Measurements from ENCODE around the gene MRPL39.

Gene MRPL39

DNA sequence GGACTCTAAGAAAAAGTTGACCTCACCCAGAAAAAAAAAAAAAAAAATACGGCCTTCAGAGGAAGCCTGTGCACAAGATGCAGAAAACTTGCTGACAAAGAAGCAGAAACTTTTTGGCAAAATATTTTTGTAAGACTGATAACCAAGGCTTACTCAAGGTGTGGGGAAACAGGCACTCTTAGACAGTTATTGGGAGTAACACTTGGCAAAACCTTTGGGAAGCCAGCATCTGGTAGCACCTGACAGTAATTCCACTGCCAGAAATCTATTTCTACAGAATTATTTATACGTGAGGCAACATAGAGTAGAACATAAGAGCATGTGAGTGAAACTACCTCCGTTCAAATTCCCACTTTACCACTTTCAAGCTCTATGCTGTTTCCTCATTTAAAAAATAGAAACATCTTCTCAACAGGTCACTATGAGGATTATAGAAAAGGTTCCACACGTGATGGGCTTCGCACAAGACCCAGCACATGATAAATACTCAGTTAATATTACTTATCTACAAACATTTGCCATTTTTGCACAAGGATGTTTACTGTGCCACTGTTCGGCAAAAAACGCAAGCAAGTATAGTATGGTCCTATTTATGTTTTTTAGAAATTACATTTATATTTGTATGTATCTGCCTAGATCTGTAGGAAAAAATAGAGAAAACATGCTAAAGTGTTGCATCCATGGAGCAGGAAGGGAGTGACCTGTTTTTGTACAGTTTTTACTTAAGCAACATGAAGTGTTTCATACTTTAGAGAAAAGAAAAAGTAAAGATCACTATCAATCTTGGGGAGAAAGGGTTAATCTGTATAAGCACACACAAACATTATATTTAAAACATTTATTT lies 22.2 kb downstream of the MRPL39 start:
- TF ChIP-seq, protein P1, sequence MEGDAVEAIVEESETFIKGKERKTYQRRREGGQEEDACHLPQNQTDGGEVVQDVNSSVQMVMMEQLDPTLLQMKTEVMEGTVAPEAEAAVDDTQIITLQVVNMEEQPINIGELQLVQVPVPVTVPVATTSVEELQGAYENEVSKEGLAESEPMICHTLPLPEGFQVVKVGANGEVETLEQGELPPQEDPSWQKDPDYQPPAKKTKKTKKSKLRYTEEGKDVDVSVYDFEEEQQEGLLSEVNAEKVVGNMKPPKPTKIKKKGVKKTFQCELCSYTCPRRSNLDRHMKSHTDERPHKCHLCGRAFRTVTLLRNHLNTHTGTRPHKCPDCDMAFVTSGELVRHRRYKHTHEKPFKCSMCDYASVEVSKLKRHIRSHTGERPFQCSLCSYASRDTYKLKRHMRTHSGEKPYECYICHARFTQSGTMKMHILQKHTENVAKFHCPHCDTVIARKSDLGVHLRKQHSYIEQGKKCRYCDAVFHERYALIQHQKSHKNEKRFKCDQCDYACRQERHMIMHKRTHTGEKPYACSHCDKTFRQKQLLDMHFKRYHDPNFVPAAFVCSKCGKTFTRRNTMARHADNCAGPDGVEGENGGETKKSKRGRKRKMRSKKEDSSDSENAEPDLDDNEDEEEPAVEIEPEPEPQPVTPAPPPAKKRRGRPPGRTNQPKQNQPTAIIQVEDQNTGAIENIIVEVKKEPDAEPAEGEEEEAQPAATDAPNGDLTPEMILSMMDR (IDR thresholded peaks at IDR 0.05; ENCODE audit: low read depth, low read length, missing control alignments), result no peak
- DNase-seq (ENCODE audit: extremely low read depth, low read depth), result no peak
- no peak overlapping the region for H3K4me3 ChIP-seq (replicated peaks; ENCODE audit: low read depth, low read length)

DNA sequence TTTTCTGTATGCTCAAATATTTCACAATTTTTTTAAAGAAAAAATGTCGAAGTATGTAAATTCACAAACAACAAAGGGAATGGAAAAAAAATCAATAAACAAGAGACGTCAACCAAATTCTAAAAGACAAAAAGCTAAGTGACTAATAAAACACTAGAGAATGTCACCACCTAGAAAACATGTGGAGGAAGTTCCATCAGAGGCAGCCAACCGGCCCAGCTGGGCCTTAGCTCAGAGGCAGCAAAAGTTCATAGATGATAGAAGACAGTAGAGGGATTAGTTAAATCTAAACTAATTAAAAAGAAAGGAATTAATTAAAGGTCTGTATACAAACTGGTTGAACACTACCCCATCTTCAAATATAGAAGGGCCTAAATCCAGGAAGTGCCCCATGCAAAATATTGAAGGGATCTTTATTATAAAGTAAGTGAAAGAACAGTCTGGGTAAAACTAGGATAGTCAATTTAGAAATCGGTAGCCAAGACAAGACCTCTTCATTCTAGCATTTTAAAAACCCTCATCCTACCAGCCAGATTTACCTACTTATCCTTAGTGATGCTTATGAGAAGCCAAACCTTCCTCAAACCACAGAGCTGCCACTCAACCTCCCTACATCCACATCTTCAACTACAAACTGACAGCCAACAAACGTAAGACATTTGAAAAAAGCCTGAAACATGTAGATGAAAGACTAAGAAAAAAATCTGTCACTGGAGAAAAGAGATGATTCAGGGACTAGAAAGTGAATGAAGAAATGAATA lies 23.7 kb downstream of the MRPL39 start:
- DNase-seq (ENCODE audit: extremely low read depth, low read depth), result no peak
- TF ChIP-seq, protein P1 (IDR thresholded peaks at IDR 0.05; ENCODE audit: low read depth, low read length, missing control alignments), result no peak
- no peak overlapping the region for H3K4me3 ChIP-seq (replicated peaks; ENCODE audit: low read depth, low read length)

DNA sequence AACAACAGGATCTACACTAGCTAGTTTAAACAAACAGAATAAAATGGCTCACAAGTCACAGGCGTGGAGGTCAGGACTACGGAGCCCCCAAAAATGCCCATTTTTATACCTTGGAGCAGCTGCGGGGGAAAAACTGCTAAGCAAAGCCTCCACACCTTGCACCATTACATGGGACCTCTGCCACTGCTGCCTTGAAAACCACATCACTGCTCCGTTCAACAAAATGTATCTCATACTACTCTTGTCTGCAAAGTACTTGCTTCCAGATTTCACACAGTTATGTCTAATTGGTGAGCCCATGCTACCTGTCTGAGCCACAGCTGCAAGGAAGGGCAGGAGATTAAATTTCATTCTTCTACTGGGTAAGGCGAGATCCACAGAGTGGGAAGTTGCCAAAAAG lies 24.4 kb downstream of the MRPL39 start:
- TF ChIP-seq, protein P1 (IDR thresholded peaks at IDR 0.05; ENCODE audit: low read depth, low read length, missing control alignments), result no peak
- H3K4me3 ChIP-seq (replicated peaks; ENCODE audit: low read depth, low read length), result no peak overlapping the region
- no peak for DNase-seq (ENCODE audit: extremely low read depth, low read depth)

GRCh38 chr21:25582164-25582790 lies 25.0 kb downstream of the MRPL39 start:
- TF ChIP-seq, protein P1 (IDR thresholded peaks at IDR 0.05; ENCODE audit: low read depth, low read length, missing control alignments), result no peak
- H3K4me3 ChIP-seq (replicated peaks; ENCODE audit: low read depth, low read length), result no peak overlapping the region
- DNase-seq (ENCODE audit: extremely low read depth, low read depth), result no peak

- DNase-seq (ENCODE audit: extremely low read depth, low read depth), result no peak
- H3K4me3 ChIP-seq (replicated peaks; ENCODE audit: low read depth, low read length), result no peak overlapping the region
- TF ChIP-seq, protein P1 (IDR thresholded peaks at IDR 0.05; ENCODE audit: low read depth, low read length, missing control alignments), result no peak
Measured at GRCh38 chr21:25581582-25581981, 25.7 kb downstream of the MRPL39 start.

DNA sequence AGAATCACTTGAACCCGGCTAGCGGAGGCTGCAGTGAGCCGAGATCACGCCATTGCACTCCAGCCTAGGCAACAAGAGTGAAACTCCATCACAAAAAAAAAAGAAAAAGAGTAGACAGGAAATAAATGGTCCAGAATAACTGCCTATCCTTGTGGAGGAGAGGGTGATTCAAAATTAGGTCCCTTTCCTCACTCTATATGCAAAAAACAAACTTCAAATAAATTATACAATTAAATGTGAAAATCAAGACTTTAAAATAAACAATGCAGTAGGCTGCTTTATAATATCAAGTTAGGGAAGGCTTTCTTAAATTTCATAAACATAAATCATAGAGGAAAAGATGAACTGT lies 26.4 kb downstream of the MRPL39 start:
- no peak overlapping the region for H3K4me3 ChIP-seq (replicated peaks; ENCODE audit: low read depth, low read length)
- TF ChIP-seq, protein P1 (IDR thresholded peaks at IDR 0.05; ENCODE audit: low read depth, low read length, missing control alignments), result no peak
- no peak for DNase-seq (ENCODE audit: extremely low read depth, low read depth)

All from HFF-Myc (cell line).